ENCODE data around the gene FBLN5.

FBLN5 gene

GRCh38 chr14:91889477-91890211, 57.9 kb downstream of the FBLN5 start:
- Histone ChIP-seq H3K4me1 (ENCODE audit: control insufficient read depth in 1 of 2, insufficient read depth in 1 of 2, low read depth in 1 of 2, low read length in 1 of 2) (no peaks in the 10 kb centered on the region), H3K36me3 (no peaks in the 10 kb centered on the region), H3K4me3 (ENCODE audit: low read depth in 1 of 2, low read length in 1 of 2) (no peak overlapping the region), H3K27me3 (no peaks in the 10 kb centered on the region), H3K27ac (no peak overlapping the region), H3K9me3 (no peaks in the 10 kb centered on the region)
- TF ChIP-seq CTCF (IDR thresholded peaks at IDR 0.05) = no peak

GRCh38 chr14:91888641-91889476, 58.6 kb downstream of the FBLN5 start:
- H3K27me3 ChIP-seq = no peaks in the 10 kb centered on the region
- H3K4me1 ChIP-seq (ENCODE audit: control insufficient read depth in 1 of 2, insufficient read depth in 1 of 2, low read depth in 1 of 2, low read length in 1 of 2) = no peaks in the 10 kb centered on the region
- H3K27ac ChIP-seq = no peak overlapping the region
- no peaks in the 10 kb centered on the region for H3K9me3 ChIP-seq
- no peak overlapping the region for H3K4me3 ChIP-seq (ENCODE audit: low read depth in 1 of 2, low read length in 1 of 2)
- TF ChIP-seq CTCF (IDR thresholded peaks at IDR 0.05) = no peak
- no peaks in the 10 kb centered on the region for H3K36me3 ChIP-seq

GRCh38 chr14:91886961-91887360, 60.5 kb downstream of the FBLN5 start:
- no peak for TF ChIP-seq CTCF (IDR thresholded peaks at IDR 0.05)
- no peaks in the 10 kb centered on the region for H3K4me1 ChIP-seq (ENCODE audit: control insufficient read depth in 1 of 2, insufficient read depth in 1 of 2, low read depth in 1 of 2, low read length in 1 of 2)
- H3K27me3 ChIP-seq = no peaks in the 10 kb centered on the region
- H3K4me3 ChIP-seq (ENCODE audit: low read depth in 1 of 2, low read length in 1 of 2) = no peak overlapping the region
- no peak overlapping the region for H3K27ac ChIP-seq
- no peaks in the 10 kb centered on the region for H3K36me3 ChIP-seq
- H3K9me3 ChIP-seq = no peaks in the 10 kb centered on the region

GRCh38 chr14:91885839-91886238, 61.7 kb downstream of the FBLN5 start:
- no peak for TF ChIP-seq CTCF (IDR thresholded peaks at IDR 0.05)
- Histone ChIP-seq H3K36me3 (no peaks in the 10 kb centered on the region), H3K4me1 (ENCODE audit: control insufficient read depth in 1 of 2, insufficient read depth in 1 of 2, low read depth in 1 of 2, low read length in 1 of 2) (no peaks in the 10 kb centered on the region), H3K27me3 (no peaks in the 10 kb centered on the region), H3K4me3 (ENCODE audit: low read depth in 1 of 2, low read length in 1 of 2) (no peak overlapping the region), H3K9me3 (no peaks in the 10 kb centered on the region), H3K27ac (no peak overlapping the region)

GRCh38 chr14:91885113-91885712, 62.3 kb downstream of the FBLN5 start:
- Histone ChIP-seq H3K9me3 (no peaks in the 10 kb centered on the region), H3K4me3 (ENCODE audit: low read depth in 1 of 2, low read length in 1 of 2) (no peak overlapping the region), H3K27ac (no peak overlapping the region), H3K27me3 (no peaks in the 10 kb centered on the region), H3K36me3 (no peaks in the 10 kb centered on the region), H3K4me1 (ENCODE audit: control insufficient read depth in 1 of 2, insufficient read depth in 1 of 2, low read depth in 1 of 2, low read length in 1 of 2) (no peaks in the 10 kb centered on the region)
- TF ChIP-seq CTCF (IDR thresholded peaks at IDR 0.05) = no peak

All from neutrophil (primary cell).